Fibroblast of the aortic adventitia (primary cell): Measurements from ENCODE around the gene PNMA6E. TPM values are rescaled to one million over a fixed set of nuclear protein-coding genes. Genes with fewer than 3 reads are reported as not detected.
"Not testable (repeated sequence)": the region's sequence is repeated elsewhere in the genome, so short reads cannot be mapped to it uniquely, and the experiment has no call there.

Experiments
- DNase-seq: peaks from one replicate; pipeline ENCODE4 v3.0.0-alpha.2; 2010; ENCODE audit warnings: low read depth
- H3K4me3 ChIP-seq: 2 replicates; pipeline ENCODE4 v1.5.1; 2011; ENCODE audit warnings: low read depth, mild to moderate bottlenecking, control low read depth, low read length, moderate library complexity
- CTCF ChIP-seq: IDR thresholded peaks from 2 replicates; pipeline ENCODE4 v1.5.1; 2011; ENCODE audit warnings: mild to moderate bottlenecking, low read length, control low read depth, inconsistent platforms; ENCODE audit not compliant: insufficient read depth
- total RNA-seq: library from RNA; depleted of rRNA; stranded (reverse); fragments of >200 nt; gene quantifications from 2 replicates; pipeline ENCODE4 v1.2.3, GENCODE V29; 2012; ENCODE audit warnings: low replicate concordance

Gene PNMA6E
- total RNA-seq, 1 donor: not detected

- no peak for DNase-seq
- no peak overlapping the region for H3K4me3 ChIP-seq
- TF ChIP-seq CTCF: no peak
Observed at GRCh38 chrX:153388722-153389459, 12.3 kb downstream of the PNMA6E start.

- TF ChIP-seq CTCF: no peak
- DNase-seq: no peak
Observed at GRCh38 chrX:153387987-153388721, 13.0 kb downstream of the PNMA6E start.

DNA sequence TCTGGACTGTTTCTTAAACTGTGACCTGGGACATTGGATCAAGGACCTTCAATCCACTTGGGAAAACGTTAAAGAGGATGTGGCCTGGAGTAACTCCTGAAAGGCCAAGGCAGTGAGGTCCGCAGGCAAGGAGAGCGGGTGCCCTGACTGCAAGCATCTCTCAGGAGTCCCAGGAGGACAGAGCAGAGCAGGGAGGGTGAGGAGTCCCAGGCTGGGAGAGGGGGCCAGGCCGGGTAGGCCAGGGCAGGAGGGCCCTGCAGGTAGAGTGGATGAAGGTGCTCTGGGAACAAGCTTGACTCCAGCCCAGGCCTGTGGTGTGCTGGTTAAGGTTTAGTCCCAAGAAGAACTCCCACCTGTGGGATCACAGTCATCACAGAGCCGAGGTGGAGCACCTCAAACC lies 13.8 kb downstream of the PNMA6E start:
- TF ChIP-seq CTCF: no peak
- no peak for DNase-seq

More at GRCh38 chrX:153387987-153388721, 13.0 kb downstream of the PNMA6E start:
- H3K4me3 ChIP-seq: no peak overlapping the region

DNA sequence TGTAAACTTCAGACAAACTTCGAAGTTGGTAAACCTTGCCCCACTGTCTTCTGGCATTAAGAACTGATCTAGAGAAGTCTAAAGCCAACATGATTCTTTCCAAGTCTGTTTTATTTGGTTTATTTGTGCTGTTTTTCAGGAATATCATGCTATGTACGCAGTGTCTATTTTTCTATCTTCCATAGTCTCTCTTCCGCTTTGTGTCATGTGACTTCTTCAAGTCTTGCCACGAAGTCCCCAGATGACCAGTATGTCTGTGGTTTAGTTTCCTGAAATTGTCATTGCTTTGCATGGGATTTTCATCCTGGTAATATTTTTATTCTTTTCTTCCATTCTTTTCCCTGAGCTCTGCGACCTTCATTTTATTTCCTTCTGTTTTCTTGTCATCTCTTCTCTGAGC lies 15.1 kb downstream of the PNMA6E start:
- TF ChIP-seq CTCF: no peak
- no peak overlapping the region for H3K4me3 ChIP-seq
- DNase-seq: no peak

More for the DNA sequence above, 13.8 kb downstream of the PNMA6E start:
- H3K4me3 ChIP-seq: no peak overlapping the region

- H3K4me3 ChIP-seq, DNase-seq: not testable (repeated sequence)
Observed at GRCh38 chrX:153384973-153385372, 16.2 kb downstream of the PNMA6E start.

GRCh38 chrX:153384390-153384789 lies 16.8 kb downstream of the PNMA6E start:
- H3K4me3 ChIP-seq: no peak overlapping the region
- DNase-seq: no peak
- no peak for TF ChIP-seq CTCF
